CD4-positive, CD25-positive, alpha-beta regulatory T cell (primary cell): ENCODE data around the gene ISYNA1. TPM values are rescaled to one million over a fixed set of nuclear protein-coding genes. Genes with fewer than 3 reads are reported as not detected.

Source experiments
- ATAC-seq, 2 donors: fragments of 150-1000 bp; cut with Tn5 transposase; one replicate each; pipeline ENCODE4 v1.10.0; 2021; ENCODE audit warnings: low read depth in 2 of 2, moderate number of reproducible peaks in 2 of 2, moderate library complexity in 1 of 2
- DNase-seq, 3 donors: peaks; one replicate each; pipeline versions ENCODE4 v3.0.0 to v3.0.0-alpha.2; 2012 to 2022; ENCODE audit warnings: mixed read lengths in 1 of 3
- H3K27ac ChIP-seq: one replicate; pipeline ENCODE4 v1.7.0; 2013; ENCODE audit warnings: mild to moderate bottlenecking, low read length; ENCODE audit not compliant: insufficient read depth, poor library complexity, severe bottlenecking
- H3K27me3 ChIP-seq: one replicate; pipeline ENCODE4 v1.7.0; 2013; ENCODE audit warnings: low read length; ENCODE audit not compliant: control insufficient read depth, insufficient read depth
- H3K36me3 ChIP-seq: one replicate; pipeline ENCODE4 v1.7.0; 2013; ENCODE audit warnings: mild to moderate bottlenecking, low read length, moderate library complexity; ENCODE audit not compliant: control insufficient read depth, insufficient read depth
- H3K4me1 ChIP-seq: 2 replicates; pipeline ENCODE4 v1.7.0; 2013; ENCODE audit warnings: mild to moderate bottlenecking, low read length; ENCODE audit not compliant: insufficient read depth, control insufficient read depth, poor library complexity, severe bottlenecking
- H3K4me3 ChIP-seq: one replicate; pipeline ENCODE4 v1.7.0; 2013; ENCODE audit warnings: low read depth, mild to moderate bottlenecking, low read length, moderate library complexity
- H3K9me3 ChIP-seq, 2 experiments: 1 replicate in 1 of 2; 2 replicates in 1 of 2; pipeline ENCODE4 v1.7.0; 2013; ENCODE audit warnings: low read length in 2 of 2, mild to moderate bottlenecking in 1 of 2, moderate library complexity in 1 of 2; ENCODE audit not compliant: control insufficient read depth in 2 of 2
- H3K27ac Mint-ChIP-seq, 3 donors: one replicate each; pipeline ENCODE4 v1.8.0; 2020 to 2022; ENCODE audit warnings: mild to moderate bottlenecking in 3 of 3, mixed read lengths in 3 of 3, moderate library complexity in 2 of 3
- H3K27me3 Mint-ChIP-seq: one replicate; pipeline ENCODE4 v1.8.0; 2022; ENCODE audit warnings: mild to moderate bottlenecking, mixed read lengths
- H3K36me3 Mint-ChIP-seq: one replicate; pipeline ENCODE4 v1.8.0; 2020; ENCODE audit warnings: mixed read lengths
- H3K4me1 Mint-ChIP-seq, 4 donors: one replicate each; pipeline ENCODE4 v1.8.0; 2020 to 2022; ENCODE audit warnings: mixed read lengths in 4 of 4, mild to moderate bottlenecking in 1 of 4
- H3K4me3 Mint-ChIP-seq, 4 donors: one replicate each; pipeline ENCODE4 v1.8.0; 2020 to 2022; ENCODE audit warnings: mild to moderate bottlenecking in 4 of 4, mixed read lengths in 4 of 4, moderate library complexity in 3 of 4
- H3K9me3 Mint-ChIP-seq, 7 donors: one replicate each; pipeline ENCODE4 v1.8.0; 2020 to 2022; ENCODE audit warnings: mixed read lengths in 7 of 7, mild to moderate bottlenecking in 3 of 7, moderate library complexity in 2 of 7
- polyA plus RNA-seq, 4 donors: library from polyadenylated mRNA; unstranded; fragments of 300-500 nt; fragmentation: Illumina TruSeq; gene quantifications; one replicate each; pipeline ENCODE4 v1.2.3, GENCODE V29; 2021
- total RNA-seq: library from RNA; stranded (reverse); gene quantifications from one replicate; pipeline ENCODE4 v1.2.3, GENCODE V29; 2022

Gene ISYNA1
- total and polyA plus RNA-seq, 5 donors from 2014 or later, result 11.3 to 26.2 (median 23.7) TPM

DNA sequence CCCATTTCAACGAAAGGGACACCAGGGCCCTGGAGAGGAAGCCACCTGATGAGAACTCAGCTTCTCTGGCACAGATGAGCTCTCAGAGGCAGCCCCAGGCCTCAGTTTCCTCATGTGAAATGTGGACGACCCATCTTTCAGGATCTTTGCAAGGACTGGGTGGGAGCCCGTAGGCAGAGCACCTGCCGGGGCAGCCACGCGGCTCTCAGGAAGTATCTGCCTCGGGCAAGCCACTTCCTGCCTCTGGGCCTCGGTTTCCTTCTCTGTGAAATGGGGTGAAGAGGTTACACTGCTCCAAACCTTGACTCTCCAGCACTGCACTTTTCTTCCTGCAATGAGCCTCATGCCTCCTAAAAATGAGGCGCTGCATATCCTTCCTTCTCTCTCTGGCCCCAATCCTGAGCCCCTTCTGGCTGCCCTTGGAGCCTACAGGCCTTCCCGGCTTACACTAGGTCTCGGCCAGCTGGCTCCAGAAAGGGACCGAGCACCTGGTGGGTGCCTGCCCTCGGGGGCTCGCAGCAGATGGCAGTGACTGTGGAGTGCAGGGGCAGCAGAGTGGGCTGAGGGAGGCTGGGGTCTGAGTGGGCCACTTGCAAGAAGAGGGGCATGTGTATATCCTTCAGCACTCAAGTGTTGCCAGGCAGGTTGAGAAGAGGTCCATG, 15.3 kb downstream of the ISYNA1 start:
- DNase-seq (peak in 2 of 3 donors; percentile 49 to 75), ATAC-seq (peak; percentile 33 to 39)
- peaks cover 0 to 1% (median 0%) of the 10 kb centered on the region in 7 donors for H3K9me3 Mint-ChIP-seq
- H3K4me1 Mint-ChIP-seq, result peaks cover 7 to 79% (median 40%) of the 10 kb centered on the region in 4 donors
- peaks cover 78% of the 10 kb centered on the region for H3K4me1 ChIP-seq
- no peaks in the 10 kb centered on the region for H3K9me3 ChIP-seq
- peak overlapping the region; percentile 82 to 96 (median 86) for H3K4me3 Mint-ChIP-seq
- H3K27me3 ChIP-seq, result no peaks in the 10 kb centered on the region
- H3K27ac Mint-ChIP-seq, result peak overlapping the region; percentile 82 to 89 (median 87)
- H3K27ac ChIP-seq, result peak overlapping the region; percentile 69
- H3K36me3 ChIP-seq, result no peaks in the 10 kb centered on the region
- H3K4me3 ChIP-seq, result peak overlapping the region; percentile 51
- H3K36me3 Mint-ChIP-seq, result no peaks in the 10 kb centered on the region
- peaks cover 13% of the 10 kb centered on the region for H3K27me3 Mint-ChIP-seq

DNA sequence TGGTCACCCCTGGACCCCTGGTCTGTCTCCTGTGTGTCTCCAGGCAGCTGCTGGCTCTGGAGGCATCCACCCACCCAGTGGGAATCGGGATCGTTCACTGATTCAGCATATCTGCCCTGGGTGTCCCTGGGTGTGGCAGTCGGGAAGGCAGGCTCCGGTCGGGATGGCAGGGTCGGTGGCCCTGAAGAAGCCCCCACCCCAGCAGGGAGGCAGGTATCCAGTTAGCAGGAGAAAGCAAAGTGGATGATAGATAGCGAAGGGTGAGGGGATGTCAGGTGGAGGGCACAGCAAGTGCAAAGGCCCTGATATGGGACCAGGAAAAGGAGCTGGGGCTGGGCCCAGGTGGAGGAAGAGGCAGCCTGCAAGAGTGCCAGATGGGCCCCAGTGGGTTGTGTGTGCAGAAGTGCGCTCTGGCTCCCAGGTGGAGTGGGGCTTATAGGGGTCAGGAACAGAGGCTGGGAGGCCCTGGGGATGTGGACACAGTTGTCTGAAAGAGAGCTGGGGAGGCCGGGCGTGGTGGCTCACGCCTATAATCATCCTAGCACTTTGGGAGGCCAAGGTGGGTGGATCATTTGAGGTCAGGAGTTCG, 16.5 kb downstream of the ISYNA1 start:
- no peaks in the 10 kb centered on the region for H3K9me3 ChIP-seq
- no peak for DNase-seq
- Mint-ChIP-seq H3K4me3 (peak overlapping the region; percentile 84 to 96 (median 90)), H3K9me3 (peaks cover 0 to 1% (median 0%) of the 10 kb centered on the region in 7 donors), H3K36me3 (no peaks in the 10 kb centered on the region), H3K27me3 (peaks cover 19% of the 10 kb centered on the region), H3K27ac (peak overlapping the region; percentile 69 to 98 (median 89)), H3K4me1 (peaks cover 7 to 85% (median 44%) of the 10 kb centered on the region in 4 donors)
- H3K4me1 ChIP-seq, result peaks cover 89% of the 10 kb centered on the region
- peak overlapping the region; percentile 69 for H3K27ac ChIP-seq
- no peaks in the 10 kb centered on the region for H3K27me3 ChIP-seq
- H3K4me3 ChIP-seq, result no peak overlapping the region
- no peaks in the 10 kb centered on the region for H3K36me3 ChIP-seq
- no peak for ATAC-seq

DNA sequence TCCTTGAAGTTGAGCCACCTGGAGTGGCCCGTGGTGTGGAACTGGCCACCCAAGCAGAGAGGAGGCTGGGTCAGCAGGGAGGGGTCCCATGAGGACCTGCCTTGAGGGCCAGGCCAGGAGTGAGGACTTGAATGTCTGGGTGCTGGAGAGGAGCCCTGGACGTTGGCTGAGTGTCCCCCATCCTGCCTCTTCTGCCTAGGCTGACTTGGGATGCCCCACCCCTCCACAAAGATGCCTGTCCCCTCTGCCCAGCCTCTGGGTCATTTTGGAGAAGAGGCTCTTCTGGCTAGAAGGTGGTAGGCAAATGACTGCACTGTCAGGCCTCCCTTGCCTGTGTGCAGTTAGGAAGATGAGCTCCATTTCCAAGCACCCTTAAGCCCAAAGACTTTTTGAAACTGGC, 17.0 kb downstream of the ISYNA1 start:
- H3K4me3 ChIP-seq, result peak overlapping the region; percentile 11
- peaks cover 93% of the 10 kb centered on the region for H3K4me1 ChIP-seq
- no peaks in the 10 kb centered on the region for H3K36me3 Mint-ChIP-seq
- peaks cover 0 to 1% (median 0%) of the 10 kb centered on the region in 7 donors for H3K9me3 Mint-ChIP-seq
- no peak for ATAC-seq
- no peaks in the 10 kb centered on the region for H3K27me3 ChIP-seq
- peaks cover 19% of the 10 kb centered on the region for H3K27me3 Mint-ChIP-seq
- no peaks in the 10 kb centered on the region for H3K36me3 ChIP-seq
- peak overlapping the region in 2 of 3 donors; percentile 89 to 93 for H3K27ac Mint-ChIP-seq
- peaks cover 7 to 84% (median 44%) of the 10 kb centered on the region in 4 donors for H3K4me1 Mint-ChIP-seq
- DNase-seq, result no peak
- H3K4me3 Mint-ChIP-seq, result peak overlapping the region; percentile 88 to 96 (median 92)
- no peaks in the 10 kb centered on the region for H3K9me3 ChIP-seq
- H3K27ac ChIP-seq, result peak overlapping the region; percentile 69

DNA sequence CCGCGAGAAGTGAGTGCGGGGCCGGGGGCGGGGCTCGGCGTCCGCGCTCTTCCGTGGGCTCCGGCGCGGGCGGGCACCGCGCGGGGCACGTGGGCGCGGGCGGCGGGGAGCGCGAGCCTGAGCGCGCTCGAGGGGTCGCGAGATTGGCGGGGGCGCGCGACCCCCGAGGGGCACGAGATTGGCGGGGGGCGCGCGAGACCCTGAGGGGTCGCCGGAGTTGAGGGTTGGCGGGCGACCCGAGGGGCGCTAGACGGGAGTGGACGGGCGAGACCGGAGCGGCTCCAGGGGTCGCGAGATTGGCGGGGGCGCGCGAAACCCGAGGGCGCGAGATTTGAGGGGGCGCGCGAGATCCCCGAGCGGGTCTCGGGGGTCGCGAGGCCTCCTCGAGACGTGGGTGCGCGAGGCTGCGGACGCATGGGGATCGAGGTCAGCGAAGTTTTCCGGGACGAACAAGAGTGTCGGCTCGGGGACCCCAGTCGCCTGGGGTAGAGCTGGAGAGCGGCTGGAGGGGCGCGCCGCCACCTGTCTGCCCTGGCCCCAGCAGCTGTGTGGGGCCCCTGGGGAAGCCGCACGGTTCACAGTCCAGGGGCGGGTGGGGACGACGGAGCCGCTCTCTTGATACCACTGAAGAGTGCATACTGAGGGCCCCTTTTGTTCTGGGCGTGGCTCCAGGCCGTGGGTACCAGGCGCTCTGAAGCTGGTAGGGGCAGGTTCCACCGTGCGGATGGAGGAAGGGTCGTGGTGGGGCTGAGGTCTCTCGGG, 18.1 kb downstream of the ISYNA1 start:
- peak overlapping the region; percentile 19 for H3K4me3 ChIP-seq
- peak overlapping the region in 2 of 3 donors; percentile 89 to 93 for H3K27ac Mint-ChIP-seq
- H3K27me3 Mint-ChIP-seq, result peaks cover 25% of the 10 kb centered on the region
- peak overlapping the region; percentile 60 for H3K27ac ChIP-seq
- peaks cover 94% of the 10 kb centered on the region for H3K4me1 ChIP-seq
- no peaks in the 10 kb centered on the region for H3K27me3 ChIP-seq
- H3K4me3 Mint-ChIP-seq, result peak overlapping the region; percentile 88 to 96 (median 92)
- peaks cover 0 to 1% (median 0%) of the 10 kb centered on the region in 7 donors for H3K9me3 Mint-ChIP-seq
- no peaks in the 10 kb centered on the region for H3K36me3 ChIP-seq
- H3K4me1 Mint-ChIP-seq, result peaks cover 7 to 85% (median 41%) of the 10 kb centered on the region in 4 donors
- ATAC-seq (peak in 1 of 2 donors; percentile 29), DNase-seq (peak in 1 of 3 donors; percentile 56)
- H3K36me3 Mint-ChIP-seq, result no peaks in the 10 kb centered on the region
- no peaks in the 10 kb centered on the region for H3K9me3 ChIP-seq

DNA sequence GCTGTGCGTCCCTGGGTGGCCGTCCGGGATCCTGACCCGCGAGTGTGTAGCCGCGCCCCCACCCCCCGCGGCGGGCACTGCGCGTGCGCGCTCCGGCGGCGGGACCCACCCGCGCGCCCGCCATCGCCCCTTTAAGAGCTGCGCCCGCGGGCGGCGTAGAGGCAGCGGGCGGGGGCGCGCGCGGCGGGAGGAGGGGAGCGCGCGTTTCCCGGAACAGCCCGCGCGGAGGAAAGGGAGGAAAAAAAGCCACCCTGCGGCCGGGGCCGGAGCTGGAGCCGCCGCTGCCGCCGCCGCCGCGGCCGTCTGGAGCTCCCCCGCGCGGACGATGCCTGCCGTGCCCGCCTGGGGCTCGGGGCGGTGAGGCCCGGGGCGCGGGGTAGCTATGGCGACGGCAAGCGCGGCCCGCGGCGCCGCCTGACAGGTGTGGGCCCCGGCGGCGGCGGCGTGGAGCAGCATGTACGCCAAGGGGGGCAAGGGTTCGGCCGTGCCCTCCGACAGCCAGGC, 18.7 kb downstream of the ISYNA1 start, which contains the start of gene SSBP4:
Gene SSBP4 (plus strand): TSS at position 204 of the 504 bp plus-strand sequence. CDS start 251 bp downstream, at position 455.
- Mint-ChIP-seq H3K36me3 (no peaks in the 10 kb centered on the region), H3K27ac (peak within 1 kb of the TSS; percentile 48 to 93 (median 89)), H3K27me3 (peaks cover 31% of the 10 kb centered on the region), H3K4me3 (peak within 1 kb of the TSS; percentile 88 to 96 (median 92)), H3K4me1 (peaks cover 7 to 85% (median 44%) of the 10 kb centered on the region in 4 donors), H3K9me3 (peaks cover 0 to 1% (median 0%) of the 10 kb centered on the region in 7 donors)
- ATAC-seq (peak; percentile 53 to 57), DNase-seq (peak; percentile 61 to 82 (median 75))
- peak within 1 kb of the TSS; percentile 44 for H3K4me3 ChIP-seq
- H3K4me1 ChIP-seq, result peaks cover 93% of the 10 kb centered on the region
- no peaks in the 10 kb centered on the region for H3K9me3 ChIP-seq
- no peaks in the 10 kb centered on the region for H3K27me3 ChIP-seq
- H3K27ac ChIP-seq, result peak within 1 kb of the TSS; percentile 60
- no peaks in the 10 kb centered on the region for H3K36me3 ChIP-seq

- Histone ChIP-seq H3K4me3 (peak overlapping the region; percentile 44), H3K27ac (no peak overlapping the region), H3K4me1 (peaks cover 87% of the 10 kb centered on the region), H3K27me3 (no peaks in the 10 kb centered on the region), H3K36me3 (no peaks in the 10 kb centered on the region), H3K9me3 (no peaks in the 10 kb centered on the region)
- H3K4me3 Mint-ChIP-seq, result peak overlapping the region; percentile 87 to 94 (median 90)
- H3K4me1 Mint-ChIP-seq, result peaks cover 7 to 83% (median 42%) of the 10 kb centered on the region in 4 donors
- peaks cover 37% of the 10 kb centered on the region for H3K27me3 Mint-ChIP-seq
- DNase-seq (peak in 1 of 3 donors; percentile 57), ATAC-seq (peak; percentile 23 to 28)
- H3K9me3 Mint-ChIP-seq, result peaks cover 0 to 1% (median 0%) of the 10 kb centered on the region in 7 donors
- peak overlapping the region in 2 of 3 donors; percentile 48 to 86 for H3K27ac Mint-ChIP-seq
- H3K36me3 Mint-ChIP-seq, result no peaks in the 10 kb centered on the region
Observed at GRCh38 chr19:18418483-18419194, 19.3 kb downstream of the ISYNA1 start.
